GM23338 (cell line): ENCODE measurements around the gene STEAP2. TPM values are rescaled to one million over a fixed set of nuclear protein-coding genes. Genes with fewer than 3 reads are reported as not detected.

Experiments
- ATAC-seq: fragments of 200-7000 bp; cut with Tn5 transposase; 3 replicates; pipeline ENCODE4 v1.9.1; 2020
- DNase-seq: peaks from one replicate; pipeline ENCODE4 v3.0.0-alpha.2; 2015; ENCODE audit warnings: low spot score
- H2AFZ ChIP-seq: fragments of 200-600 bp; sonication (generic); 2 replicates; pipeline ENCODE4 v1.8.0; 2016; ENCODE audit warnings: antibody characterized with exemption, mild to moderate bottlenecking, moderate library complexity
- H3F3A ChIP-seq: fragments of 200-600 bp; sonication (generic); replicated peaks from 2 replicates; pipeline ENCODE4 v1.8.0; 2017; ENCODE audit warnings: antibody characterized with exemption, mixed run types, low read depth
- H3K27ac ChIP-seq: fragments of 200-600 bp; sonication (generic); 2 replicates; pipeline ENCODE4 v1.6.1; 2016; ENCODE audit warnings: low read depth
- H3K27me3 ChIP-seq: fragments of 200-600 bp; sonication (generic); 2 replicates; pipeline ENCODE4 v1.8.0; 2016; ENCODE audit warnings: mild to moderate bottlenecking, mixed run types, moderate library complexity; ENCODE audit not compliant: insufficient read depth
- H3K36me3 ChIP-seq: fragments of 200-600 bp; sonication (generic); 2 replicates; pipeline ENCODE4 v1.8.0; 2016; ENCODE audit warnings: mild to moderate bottlenecking; ENCODE audit not compliant: insufficient read depth
- H3K4me1 ChIP-seq: fragments of 200-600 bp; sonication (generic); 2 replicates; pipeline ENCODE4 v1.8.0; 2016; ENCODE audit warnings: mild to moderate bottlenecking, moderate library complexity; ENCODE audit not compliant: insufficient read depth
- H3K4me2 ChIP-seq: fragments of 200-600 bp; sonication (generic); 2 replicates; pipeline ENCODE4 v1.7.1; 2017; ENCODE audit warnings: mixed run types
- H3K4me3 ChIP-seq: fragments of 200-600 bp; sonication (generic); 2 replicates; pipeline ENCODE4 v1.6.1; 2016; ENCODE audit warnings: mixed run types
- H3K79me2 ChIP-seq: fragments of 200-600 bp; sonication (generic); replicated peaks from 2 replicates; pipeline ENCODE4 v1.8.0; 2017; ENCODE audit warnings: mild to moderate bottlenecking; ENCODE audit not compliant: insufficient read depth
- H3K9me2 ChIP-seq: fragments of 200-600 bp; sonication (generic); 2 replicates; pipeline ENCODE4 v1.8.0; 2017; ENCODE audit not compliant: insufficient read depth
- H4K20me1 ChIP-seq: fragments of 200-600 bp; sonication (generic); replicated peaks from 2 replicates; pipeline ENCODE4 v1.8.0; 2017; ENCODE audit warnings: mild to moderate bottlenecking; ENCODE audit not compliant: insufficient read depth
- H3K27ac Mint-ChIP-seq: 2 replicates; pipeline ENCODE4 v1.8.0; 2020; ENCODE audit warnings: inconsistent platforms, mild to moderate bottlenecking, moderate library complexity, mixed read lengths
- H3K27me3 Mint-ChIP-seq: 3 replicates; pipeline ENCODE4 v1.8.0; 2022; ENCODE audit warnings: low read depth, mild to moderate bottlenecking, moderate library complexity, mixed read lengths, inconsistent platforms; ENCODE audit not compliant: insufficient read depth, poor library complexity
- H3K36me3 Mint-ChIP-seq: 3 replicates; pipeline ENCODE4 v1.8.0; 2021; ENCODE audit warnings: low read depth, mild to moderate bottlenecking, inconsistent platforms, moderate library complexity, mixed read lengths
- H3K4me1 Mint-ChIP-seq: 3 replicates; pipeline ENCODE4 v1.8.0; 2020; ENCODE audit warnings: mild to moderate bottlenecking, inconsistent platforms, mixed read lengths
- H3K4me3 Mint-ChIP-seq: 3 replicates; pipeline ENCODE4 v1.8.0; 2021; ENCODE audit warnings: moderate library complexity, mild to moderate bottlenecking, inconsistent platforms, mixed read lengths
- H3K9me3 Mint-ChIP-seq: 3 replicates; pipeline ENCODE4 v1.8.0; 2020; ENCODE audit warnings: moderate library complexity, mild to moderate bottlenecking, inconsistent platforms, mixed read lengths
- CTCF ChIP-seq, 2 experiments: fragments of 200-600 bp in 1 of 2; sonication (generic) in 1 of 2; conservative IDR thresholded peaks; 2 replicates each; pipeline versions ENCODE4 v1.5.1 to v1.6.1; 2016 to 2017; ENCODE audit warnings: antibody characterized with exemption in 2 of 2, low read depth in 2 of 2, mild to moderate bottlenecking in 2 of 2, moderate library complexity in 1 of 2
- ETS1 ChIP-seq: IDR thresholded peaks from 2 replicates; pipeline ENCODE4 v1.6.1; 2016; ENCODE audit warnings: antibody characterized with exemption
- EZH2 ChIP-seq: fragments of 200-600 bp; sonication (generic); IDR thresholded peaks from one replicate; pipeline ENCODE4 v1.8.0; 2017; ENCODE audit warnings: antibody characterized with exemption, mild to moderate bottlenecking, low read depth; ENCODE audit not compliant: unreplicated experiment
- EZH2phosphoT487 ChIP-seq: fragments of 200-600 bp; sonication (generic); IDR thresholded peaks from one replicate; pipeline ENCODE4 v1.8.1; 2018; ENCODE audit warnings: antibody characterized with exemption; ENCODE audit not compliant: unreplicated experiment
- JUNB ChIP-seq: IDR thresholded peaks from one replicate; pipeline ENCODE4 v1.6.1; 2016; ENCODE audit warnings: antibody characterized with exemption; ENCODE audit not compliant: unreplicated experiment
- NANOG ChIP-seq: IDR thresholded peaks from 2 replicates; pipeline ENCODE4 v1.6.1; 2016; ENCODE audit warnings: antibody characterized with exemption, borderline replicate concordance
- POLR2AphosphoS5 ChIP-seq: IDR thresholded peaks from 2 replicates; pipeline ENCODE4 v1.6.1; 2016; ENCODE audit warnings: antibody characterized with exemption, low read depth
- REST ChIP-seq: IDR thresholded peaks from one replicate; pipeline ENCODE4 v1.6.1; 2018; ENCODE audit warnings: antibody characterized with exemption; ENCODE audit not compliant: unreplicated experiment
- STAT1 ChIP-seq: IDR thresholded peaks from one replicate; pipeline ENCODE4 v1.6.1; 2016; ENCODE audit warnings: antibody characterized with exemption; ENCODE audit not compliant: unreplicated experiment
- ZNF114 ChIP-seq: fragments of 250-450 bp; sonication (Bioruptor Pico); IDR thresholded peaks from 2 replicates; pipeline ENCODE4 v1.5.0; 2020; ENCODE audit warnings: mild to moderate bottlenecking, moderate library complexity
- ZNF331 ChIP-seq: fragments of 250-450 bp; sonication (Bioruptor Pico); IDR thresholded peaks from 2 replicates; pipeline ENCODE4 v1.5.0; 2020; ENCODE audit warnings: low read depth, mild to moderate bottlenecking, moderate library complexity
- polyA plus RNA-seq: library from polyadenylated mRNA; unstranded; fragments of >200 nt; fragmentation: Nextera tagmentation; extraction: Ambion mirVana; gene quantifications from 2 replicates; pipeline ENCODE4 v1.2.1, GENCODE V29; 2016
- total RNA-seq: library from RNA; depleted of rRNA; stranded (reverse); fragments of >200 nt; shearing (Covaris generic); gene quantifications from 2 replicates; pipeline ENCODE4 v1.2.3, GENCODE V29; 2014

The STEAP2 gene
- total and polyA plus RNA-seq, 2 experiments from 2014 or later = 13.1 to 22.0 TPM

DNA sequence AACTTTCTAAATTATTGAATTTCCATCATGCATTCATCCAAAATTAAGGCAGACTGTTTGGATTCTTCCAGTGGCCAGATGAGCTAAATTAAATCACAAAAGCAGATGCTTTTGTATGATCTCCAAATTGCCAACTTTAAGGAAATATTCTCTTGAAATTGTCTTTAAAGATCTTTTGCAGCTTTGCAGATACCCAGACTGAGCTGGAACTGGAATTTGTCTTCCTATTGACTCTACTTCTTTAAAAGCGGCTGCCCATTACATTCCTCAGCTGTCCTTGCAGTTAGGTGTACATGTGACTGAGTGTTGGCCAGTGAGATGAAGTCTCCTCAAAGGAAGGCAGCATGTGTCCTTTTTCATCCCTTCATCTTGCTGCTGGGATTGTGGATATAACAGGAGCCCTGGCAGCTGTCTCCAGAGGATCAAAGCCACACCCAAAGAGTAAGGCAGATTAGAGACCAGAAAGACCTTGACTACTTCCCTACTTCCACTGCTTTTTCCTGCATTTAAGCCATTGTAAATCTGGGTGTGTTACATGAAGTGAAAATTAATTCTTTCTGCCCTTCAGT is 25.3 kb downstream of the STEAP2 start:
- H3K4me1 Mint-ChIP-seq = no peaks in the 10 kb centered on the region; the same call in 1 of the 3 replicates

More for the DNA sequence above, 25.3 kb downstream of the STEAP2 start:
- no peaks in the 10 kb centered on the region for H3K9me3 Mint-ChIP-seq
- H3K4me2 ChIP-seq = no peak overlapping the region
- H3K36me3 ChIP-seq = no peaks in the 10 kb centered on the region
- no peaks in the 10 kb centered on the region; the same call in 2 of the 3 replicates for H3K36me3 Mint-ChIP-seq
- H3K9me2 ChIP-seq = no peaks in the 10 kb centered on the region
- H3K27ac ChIP-seq = no peak overlapping the region
- ATAC-seq = no peak
- H3K4me3 Mint-ChIP-seq = no peak overlapping the region
- no peak overlapping the region for H3K4me3 ChIP-seq
- no peaks in the 10 kb centered on the region for H3K27me3 Mint-ChIP-seq
- DNase-seq = no peak
- no peak overlapping the region for H2AFZ ChIP-seq
- TF ChIP-seq EZH2 = no peak
- TF ChIP-seq NANOG = no peak
- no peak for TF ChIP-seq CTCF (conservative IDR thresholded peaks at IDR 0.05; ENCODE audit: low read depth in 2 of 2)
- TF ChIP-seq EZH2phosphoT487 = no peak
- no peak for TF ChIP-seq ETS1
- TF ChIP-seq JUNB = no peak
- no peak for TF ChIP-seq POLR2AphosphoS5
- TF ChIP-seq REST = no peak
- TF ChIP-seq ZNF114 (CRISPR knock-in tag) = no peak
- no peak for TF ChIP-seq ZNF331 (CRISPR knock-in tag)
- TF ChIP-seq STAT1 = no peak
- no peaks in the 10 kb centered on the region for H3K4me1 ChIP-seq
- H3K27me3 ChIP-seq = no peaks in the 10 kb centered on the region
- no peaks in the 10 kb centered on the region for H4K20me1 ChIP-seq
- no peaks in the 10 kb centered on the region for H3F3A ChIP-seq
- no peak overlapping the region for H3K27ac Mint-ChIP-seq
- H3K79me2 ChIP-seq = no peaks in the 10 kb centered on the region
